ENCODE measurements around the gene AP3S1.

AP3S1 gene

GRCh38 chr5:115946655-115947054 lies 104.9 kb downstream of the AP3S1 start:
- DNase-seq = no peak

GRCh38 chr5:115947260-115947659 lies 105.5 kb downstream of the AP3S1 start:
- no peak for DNase-seq

- no peak for DNase-seq
Measured at GRCh38 chr5:115948091-115948534, 106.4 kb downstream of the AP3S1 start.

- no peak for DNase-seq
Measured at GRCh38 chr5:115949096-115949495, 107.4 kb downstream of the AP3S1 start.

GRCh38 chr5:115952588-115952987 lies 110.9 kb downstream of the AP3S1 start:
- no peak for DNase-seq

- no peak for DNase-seq
Measured at GRCh38 chr5:115954144-115954543, 112.4 kb downstream of the AP3S1 start.

- no peak for DNase-seq
Measured at GRCh38 chr5:115956957-115957356, 115.2 kb downstream of the AP3S1 start.

GRCh38 chr5:115961381-115962238 lies 119.9 kb downstream of the AP3S1 start:
- DNase-seq = no peak

GRCh38 chr5:115962239-115962564 lies 120.5 kb downstream of the AP3S1 start, which contains the start of gene LVRN:
Gene LVRN (plus strand): TSS chr5:115962475. CDS start chr5:115962618, 143 bp downstream.
- no peak for DNase-seq

GRCh38 chr5:115962565-115963402 lies 121.0 kb downstream of the AP3S1 start:
- no peak for DNase-seq

- DNase-seq = no peak
Measured at GRCh38 chr5:115963566-115963965, 121.8 kb downstream of the AP3S1 start.

Data from GOT3 (cell line).